Eye (tissue), 1 donor: ENCODE measurements around the gene RCL1.

Experiments used
- DNase-seq: peaks from one replicate; pipeline ENCODE4 v3.0.0-alpha.2; 2015

Gene RCL1

DNA sequence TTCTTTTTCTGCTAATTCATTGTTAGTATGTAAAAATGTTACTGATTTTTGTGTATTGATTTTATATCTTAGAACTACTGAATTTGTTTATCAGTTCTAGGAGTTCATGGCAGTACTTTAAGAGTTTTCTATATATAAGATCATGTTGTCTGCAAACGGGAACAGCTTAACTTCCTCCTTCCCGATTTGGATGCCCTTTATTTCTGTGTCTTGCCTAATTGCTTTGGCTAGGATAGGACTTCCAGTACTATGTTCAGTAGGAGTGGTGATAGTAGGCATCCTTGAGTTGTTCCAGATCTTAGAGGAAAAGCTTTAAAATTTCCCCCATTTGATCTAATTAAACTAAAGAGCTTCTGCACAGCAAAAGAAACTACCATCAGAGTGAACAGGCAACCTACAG lies 20.1 kb downstream of the RCL1 start:
- no peak for DNase-seq

DNA sequence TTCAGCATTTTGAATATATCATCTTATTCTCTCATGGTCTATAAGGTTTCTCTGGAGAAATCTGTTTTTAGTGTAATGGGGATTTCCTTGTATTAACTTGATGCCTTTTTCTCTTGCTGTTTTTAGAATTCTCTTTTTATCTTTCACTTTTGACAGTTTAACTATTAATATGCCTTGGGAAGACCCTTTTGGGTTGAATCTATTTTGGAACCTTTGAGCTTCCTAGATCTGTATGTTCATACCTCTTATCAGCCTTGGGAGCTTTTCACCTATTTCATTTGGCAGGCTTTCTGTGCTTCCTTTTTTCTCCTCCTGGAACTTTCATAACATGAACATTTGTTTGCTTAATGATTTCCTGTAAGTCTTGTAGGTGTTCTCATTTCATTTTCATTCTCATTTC lies 22.2 kb downstream of the RCL1 start:
- no peak for DNase-seq

DNA sequence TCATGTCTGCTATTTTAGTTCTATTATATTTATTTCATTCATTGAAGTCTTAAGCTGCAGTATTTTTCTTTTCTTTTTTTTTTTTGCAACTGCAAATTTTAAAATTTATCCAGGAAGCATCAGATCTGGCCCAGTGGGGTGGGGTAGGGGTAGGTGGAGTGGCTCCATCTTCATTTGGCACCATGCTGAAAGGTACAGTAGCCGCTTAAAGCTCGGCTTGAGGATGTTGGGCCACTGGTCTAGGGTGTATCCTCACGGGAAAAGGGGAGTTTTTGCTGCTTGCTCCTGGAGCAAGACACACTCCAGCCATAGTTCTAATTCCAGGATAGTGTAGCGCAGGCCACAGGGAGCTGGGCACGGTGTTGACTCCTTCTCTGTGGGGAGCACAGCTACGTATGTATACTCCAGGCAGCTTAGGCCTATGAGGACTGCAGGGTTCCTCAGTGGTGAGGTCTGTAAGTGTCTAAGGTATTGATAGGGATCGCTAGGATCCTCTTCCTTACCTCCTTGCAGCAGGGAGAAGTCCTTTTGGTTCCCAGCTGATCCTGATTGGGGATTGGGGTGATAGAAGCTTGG lies 22.7 kb downstream of the RCL1 start:
- no peak for DNase-seq

DNA sequence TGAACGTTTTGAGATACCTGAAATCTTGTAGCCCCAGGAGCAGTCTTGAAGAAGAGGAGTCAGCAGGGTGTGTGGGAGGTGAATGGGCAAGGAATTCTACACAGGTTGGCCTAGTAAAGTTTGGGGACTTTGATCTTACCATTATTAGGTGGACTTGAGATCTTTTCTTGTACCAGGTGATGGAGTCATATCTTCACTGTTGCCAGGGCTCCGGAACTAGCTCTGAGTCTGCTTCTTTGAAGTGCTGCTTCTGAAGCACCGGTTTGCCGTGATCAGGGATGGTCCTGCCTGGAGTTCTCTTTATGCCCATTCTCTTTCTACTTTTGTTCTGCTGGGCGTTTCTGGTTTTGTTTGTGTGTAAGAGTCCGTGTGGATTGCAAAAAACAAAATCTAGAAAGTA lies 27.4 kb downstream of the RCL1 start:
- no peak for DNase-seq

DNA sequence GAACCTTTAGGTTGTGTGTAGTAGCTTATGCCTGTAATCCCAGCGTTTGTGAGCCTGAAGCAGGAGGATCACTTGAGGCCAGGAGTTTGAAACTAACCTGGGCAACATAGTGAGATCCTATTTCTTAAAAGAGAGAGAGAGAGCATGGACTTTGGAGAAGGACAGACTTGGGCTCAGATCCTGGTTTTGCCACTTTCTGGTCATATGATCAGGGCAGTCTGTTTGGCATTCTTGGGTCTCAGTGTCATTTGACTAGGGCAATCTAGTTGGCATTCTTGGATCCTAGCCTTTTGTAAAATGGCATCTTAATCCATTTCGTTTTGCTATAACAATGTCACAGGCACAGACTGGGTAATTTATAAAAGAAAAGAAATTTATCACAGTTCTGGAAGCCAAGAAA lies 28.4 kb downstream of the RCL1 start:
- DNase-seq = no peak

DNA sequence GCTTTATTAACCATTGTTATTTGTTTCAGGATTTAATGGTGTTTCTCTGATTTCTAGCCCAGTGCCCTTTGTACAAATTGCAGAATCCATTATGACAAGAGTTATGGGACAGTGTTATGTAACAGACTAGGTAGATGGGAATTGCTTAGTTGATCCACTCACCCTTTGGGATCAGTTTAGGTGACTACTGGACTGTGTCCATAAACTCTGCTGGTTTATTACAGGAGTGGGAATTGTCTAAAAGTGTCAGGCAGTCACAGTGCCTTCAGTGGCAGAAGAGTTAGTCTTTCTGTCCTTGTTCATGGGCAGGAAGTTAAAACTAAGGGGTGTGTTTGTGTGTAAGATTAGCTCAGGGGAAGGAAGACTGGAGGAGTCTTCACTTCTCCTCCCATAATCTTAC lies 29.3 kb downstream of the RCL1 start:
- DNase-seq = no peak

DNA sequence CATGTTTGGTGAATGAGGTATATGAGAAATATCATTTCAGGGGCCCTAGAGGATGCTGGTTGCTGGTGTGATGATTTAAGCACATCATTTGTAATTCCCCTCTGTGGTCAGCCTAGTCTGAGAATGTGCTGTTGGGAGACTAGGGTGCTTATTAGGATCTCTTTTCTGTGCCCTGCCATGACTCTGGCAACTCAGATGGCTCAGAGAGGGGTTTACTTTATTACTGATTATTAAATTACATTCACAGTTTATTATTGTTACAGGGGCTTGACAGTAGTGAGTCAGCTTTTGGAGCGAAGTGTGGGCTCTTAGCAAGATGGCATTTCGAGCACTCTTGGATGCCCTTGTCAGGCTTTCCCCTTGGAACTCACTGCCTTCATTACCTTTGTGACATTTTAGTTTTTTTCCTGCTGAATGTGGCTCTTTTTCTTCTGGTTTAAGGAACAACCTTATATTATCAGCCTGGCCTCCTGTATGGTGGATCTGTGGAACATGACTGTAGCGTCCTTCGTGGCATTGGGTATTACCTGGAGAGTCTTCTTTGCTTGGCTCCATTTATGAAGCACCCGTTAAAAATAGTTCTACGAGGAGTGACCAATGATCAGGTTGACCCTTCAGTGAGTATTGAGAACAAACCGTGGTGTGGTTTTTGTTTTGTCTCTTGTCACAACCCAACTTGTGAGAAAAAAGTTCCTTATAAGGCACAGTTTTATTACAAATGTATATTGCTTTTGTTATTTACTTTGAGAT lies 33.8 kb downstream of the RCL1 start:
- DNase-seq = no peak

DNA sequence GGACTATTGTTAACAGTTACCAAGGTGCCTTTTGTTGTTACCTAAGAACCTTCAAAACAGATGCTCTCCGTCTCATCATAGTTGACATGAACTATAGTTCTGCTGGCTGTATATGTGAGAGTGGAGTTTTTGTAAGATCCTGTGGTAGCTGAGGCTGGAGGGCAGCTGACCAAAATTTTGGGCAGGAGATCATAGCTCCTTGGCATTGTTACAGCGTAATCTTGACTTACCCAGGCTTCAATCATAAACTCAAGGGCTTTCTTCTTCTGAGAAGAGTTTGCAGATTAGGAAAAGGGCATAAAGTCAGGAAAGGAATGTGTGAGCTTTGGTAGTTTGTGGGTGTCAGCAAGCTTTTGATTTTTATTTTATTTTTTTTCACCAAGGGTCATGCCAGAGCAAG lies 34.5 kb downstream of the RCL1 start:
- DNase-seq = no peak

DNA sequence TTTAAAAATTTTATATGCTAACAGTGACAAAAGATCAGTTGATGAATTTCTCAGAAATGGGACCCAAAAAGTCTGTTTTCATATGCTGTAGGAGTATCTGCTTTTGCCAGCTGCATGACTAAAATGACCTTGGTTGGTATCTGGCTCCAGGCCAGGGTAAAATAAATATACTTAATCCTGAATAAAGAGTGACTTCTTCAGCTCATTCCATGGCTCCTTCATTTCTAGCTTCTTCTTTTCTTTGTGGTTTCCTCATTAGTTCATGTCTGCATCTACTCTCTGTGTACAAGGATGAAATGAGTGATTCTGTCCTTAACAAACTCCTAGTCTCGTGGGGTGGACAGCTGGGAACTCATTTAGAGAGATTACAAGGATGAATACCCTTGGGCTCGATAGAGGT lies 36.0 kb downstream of the RCL1 start:
- peak; percentile 19 for DNase-seq

DNA sequence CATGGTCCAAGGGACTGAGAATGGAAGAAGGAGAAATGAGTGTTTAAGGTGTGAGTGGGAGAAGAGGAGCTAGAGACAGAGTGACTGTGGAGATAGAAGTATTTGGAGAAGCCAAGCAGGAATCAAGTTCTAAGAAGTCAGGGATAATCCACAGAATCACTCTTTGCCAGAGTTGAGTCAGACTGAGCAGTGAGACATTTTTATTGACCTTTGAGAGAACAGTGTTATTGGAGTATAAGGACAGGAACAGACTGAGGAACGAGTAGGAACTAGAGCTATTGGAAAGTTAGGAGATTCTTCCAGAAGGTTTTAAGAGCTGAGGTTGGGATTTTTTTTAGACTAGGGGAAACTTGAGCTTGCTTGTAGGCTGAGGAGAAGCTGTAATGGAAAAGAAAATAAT lies 37.2 kb downstream of the RCL1 start:
- no peak for DNase-seq

DNA sequence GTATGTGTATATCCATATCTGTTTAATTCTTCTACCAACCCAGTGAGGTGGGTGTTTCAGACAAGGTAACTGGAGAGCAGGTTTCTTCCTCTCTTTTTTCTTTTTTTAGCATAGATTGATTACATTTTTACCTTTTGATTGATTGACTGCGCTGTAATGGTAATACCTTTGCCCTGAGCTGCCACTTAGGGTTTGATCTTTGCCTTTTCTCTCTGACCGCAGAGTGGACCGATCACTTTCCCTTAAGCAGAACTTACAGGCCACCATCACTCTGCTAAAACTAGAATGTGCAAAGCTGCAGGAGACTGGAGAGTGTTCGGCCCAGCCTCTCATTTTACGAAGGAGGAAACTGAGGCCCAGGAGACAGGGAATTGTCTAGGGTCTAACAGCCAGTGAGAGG lies 38.0 kb downstream of the RCL1 start:
- DNase-seq = no peak

DNA sequence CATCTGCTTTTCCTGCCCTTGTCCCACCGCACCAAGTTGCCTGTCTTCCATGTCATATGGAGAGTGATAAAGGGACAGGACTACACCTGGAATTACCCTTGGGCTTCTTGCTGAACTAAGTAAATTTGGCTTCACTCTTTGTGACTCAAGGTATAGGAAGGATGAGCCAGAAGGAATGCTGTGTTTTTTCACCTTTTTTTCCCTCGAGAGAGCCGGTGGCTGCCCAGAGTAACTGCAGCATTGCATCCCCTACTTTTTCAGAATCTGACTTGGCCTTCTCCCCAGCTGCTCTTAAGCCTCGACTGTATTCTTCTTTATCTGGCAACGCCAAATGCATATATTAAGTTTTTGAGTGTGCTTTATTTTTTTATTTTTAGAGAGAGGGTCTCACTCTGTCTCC lies 38.4 kb downstream of the RCL1 start:
- no peak for DNase-seq

DNA sequence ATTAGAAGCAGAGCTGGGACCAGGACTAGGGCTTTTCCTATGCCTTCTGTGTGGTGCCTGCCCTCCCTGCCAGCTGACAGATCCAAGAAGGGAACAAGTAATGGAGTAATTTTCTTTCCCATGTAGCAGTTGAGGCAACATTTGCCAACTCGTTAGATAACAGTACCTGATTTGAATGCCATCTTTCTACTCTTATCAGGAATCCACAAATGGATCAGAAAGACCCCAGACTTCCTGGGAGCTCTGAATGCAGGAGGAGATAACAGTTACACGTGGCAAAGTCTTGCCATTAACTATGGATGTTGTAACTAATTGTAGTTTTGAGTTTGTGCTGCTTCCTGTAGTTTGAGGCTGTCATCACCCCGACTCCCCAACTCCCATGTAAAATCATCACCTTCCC lies 39.2 kb downstream of the RCL1 start:
- DNase-seq = no peak

DNA sequence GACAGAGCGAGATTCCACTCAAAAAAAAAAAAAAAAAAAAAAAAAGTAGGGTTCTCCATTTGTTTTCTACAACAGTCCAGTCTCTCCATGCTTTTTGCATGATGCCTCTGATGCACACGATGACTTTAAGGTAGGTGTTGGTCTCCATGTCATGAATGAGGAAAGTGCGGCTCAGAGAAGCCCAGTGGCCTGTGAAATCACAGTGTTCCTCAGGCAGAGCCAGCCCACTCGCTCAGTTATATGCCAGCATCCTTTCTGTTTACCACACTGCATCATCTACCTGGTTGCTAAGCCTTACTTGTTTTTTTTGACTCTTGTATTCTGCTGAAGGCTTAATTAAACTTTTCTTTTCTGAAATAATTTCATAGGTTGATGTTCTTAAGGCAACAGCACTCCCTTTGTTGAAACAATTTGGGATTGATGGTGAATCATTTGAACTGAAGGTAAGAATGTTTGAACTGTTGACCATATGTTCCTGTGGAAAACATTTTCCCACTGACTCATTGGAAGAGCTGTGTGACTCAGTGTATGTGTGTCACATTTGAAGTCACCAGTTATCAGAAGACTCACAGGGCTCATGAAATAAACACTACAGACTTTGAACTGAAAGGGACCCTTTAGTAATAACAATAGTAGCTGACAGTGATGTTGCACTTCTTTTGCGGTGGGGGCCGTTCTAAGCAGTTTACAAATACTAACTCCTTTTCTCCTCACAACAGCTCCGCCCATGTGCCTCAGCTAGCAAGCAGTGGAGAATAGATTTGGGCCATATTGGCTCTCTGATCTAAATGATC lies 40.2 kb downstream of the RCL1 start:
- DNase-seq = no peak

DNA sequence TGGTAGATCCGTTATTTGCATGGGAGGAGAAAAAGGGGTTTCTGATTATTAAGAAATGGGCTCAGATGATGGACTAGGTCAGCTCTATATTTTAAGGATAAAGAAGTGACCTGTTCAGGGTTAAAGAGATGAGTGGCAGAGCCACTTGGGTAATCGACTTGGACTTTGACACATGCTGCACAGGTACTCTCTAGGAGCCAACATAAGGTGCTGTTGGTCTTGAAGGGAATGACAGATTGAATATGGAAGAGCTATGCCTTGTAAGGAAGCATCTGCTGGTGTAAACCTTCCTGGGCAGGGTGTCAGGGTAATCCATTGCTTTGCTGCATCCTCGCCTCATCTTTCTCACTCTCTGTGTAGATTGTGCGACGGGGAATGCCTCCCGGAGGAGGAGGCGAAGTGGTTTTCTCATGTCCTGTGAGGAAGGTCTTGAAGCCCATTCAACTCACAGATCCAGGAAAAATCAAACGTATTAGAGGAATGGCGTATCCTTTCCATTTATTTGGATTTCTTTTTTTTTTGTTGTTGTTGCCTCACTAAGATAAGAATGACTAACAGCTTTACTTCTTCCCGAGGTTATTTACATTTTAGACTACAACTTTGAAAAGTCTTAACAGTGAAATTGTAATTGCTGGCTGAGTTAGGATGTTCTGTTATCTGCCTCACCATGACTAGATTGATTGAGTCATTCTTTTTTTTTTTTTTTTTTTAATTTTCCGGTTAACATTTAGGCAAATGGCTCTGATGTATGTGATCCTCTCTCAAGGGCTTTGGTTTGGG lies 41.2 kb downstream of the RCL1 start:
- no peak for DNase-seq

DNA sequence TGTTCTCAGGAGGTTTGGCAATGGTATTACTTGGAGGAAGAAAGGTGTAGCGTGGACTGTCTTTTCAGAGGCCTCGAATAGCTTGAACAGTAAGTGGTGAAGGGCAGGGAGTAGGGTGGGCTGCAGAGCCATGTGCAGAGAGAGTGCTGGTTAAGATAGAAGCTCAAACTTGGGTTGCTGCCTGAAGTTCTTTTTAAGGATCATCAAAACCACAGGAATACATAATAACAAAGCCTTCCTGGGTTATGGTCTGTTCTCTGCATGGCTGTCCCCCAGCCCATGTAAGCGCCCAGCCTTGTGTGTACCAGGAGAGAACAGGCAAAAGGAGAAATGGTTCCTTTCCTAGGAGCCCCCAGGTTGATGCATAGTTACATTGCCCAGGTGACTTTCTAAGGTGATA lies 43.9 kb downstream of the RCL1 start:
- DNase-seq = no peak

DNA sequence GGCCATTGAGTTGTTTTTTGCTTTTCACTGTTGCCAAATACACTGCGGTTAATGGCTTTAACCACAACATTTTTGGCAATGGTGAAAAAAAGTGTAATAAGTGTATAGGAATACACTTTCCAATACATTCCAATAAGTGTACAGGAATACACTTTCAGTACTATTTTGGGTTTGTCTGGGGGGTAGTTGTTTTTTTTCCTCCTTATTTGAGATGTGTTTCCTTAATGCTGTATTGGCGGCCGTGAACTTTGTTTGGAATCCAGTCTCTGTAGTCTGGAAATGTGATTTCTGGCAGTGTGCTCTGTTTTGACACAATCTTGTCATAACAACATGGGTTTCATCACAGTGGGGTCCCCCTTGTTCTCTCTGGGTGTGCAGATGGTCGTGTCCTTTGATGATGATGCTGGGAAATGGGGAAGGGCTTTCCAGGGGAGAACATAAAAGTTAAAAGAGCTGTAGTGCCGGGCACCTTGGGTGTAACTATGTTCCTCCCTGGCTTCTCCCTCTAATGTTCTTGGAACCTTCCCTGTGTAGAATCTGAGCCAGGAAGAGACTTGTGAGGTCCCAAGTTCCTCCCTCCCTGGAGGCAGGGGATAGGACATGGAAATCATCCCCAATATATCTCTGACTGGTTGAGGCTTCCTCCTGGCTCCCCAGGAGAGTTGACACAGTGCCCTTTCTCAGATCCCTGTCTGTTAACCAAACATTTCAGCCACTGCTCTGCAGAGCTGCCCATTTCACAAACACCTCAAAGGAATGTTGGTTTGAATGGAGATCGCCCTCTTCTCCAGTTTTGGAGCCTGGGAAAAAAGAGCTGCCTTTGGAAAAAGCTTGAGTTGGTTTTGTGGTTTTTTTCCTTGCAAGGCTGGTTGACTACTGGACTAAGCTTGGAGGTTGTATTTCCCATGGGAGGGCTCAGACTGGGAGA lies 44.8 kb downstream of the RCL1 start:
- no peak for DNase-seq

DNA sequence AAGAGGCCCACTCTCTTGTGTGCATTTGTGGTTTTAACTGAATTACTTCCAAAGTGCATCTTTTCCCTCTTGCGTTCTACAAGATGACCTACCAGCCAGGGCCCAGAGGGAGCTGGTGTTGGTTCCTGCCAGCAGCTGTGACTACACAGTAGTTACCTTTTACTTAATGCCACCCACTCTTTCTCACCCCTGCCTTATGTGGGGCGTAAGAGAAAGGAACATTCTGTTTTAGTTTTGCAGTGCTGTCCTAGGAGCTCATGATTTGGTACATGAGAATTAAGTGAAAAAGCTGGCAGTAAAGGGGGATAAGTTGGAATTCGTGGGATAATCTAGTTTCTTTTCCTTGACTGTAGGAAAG lies 45.4 kb downstream of the RCL1 start:
- no peak for DNase-seq

DNA sequence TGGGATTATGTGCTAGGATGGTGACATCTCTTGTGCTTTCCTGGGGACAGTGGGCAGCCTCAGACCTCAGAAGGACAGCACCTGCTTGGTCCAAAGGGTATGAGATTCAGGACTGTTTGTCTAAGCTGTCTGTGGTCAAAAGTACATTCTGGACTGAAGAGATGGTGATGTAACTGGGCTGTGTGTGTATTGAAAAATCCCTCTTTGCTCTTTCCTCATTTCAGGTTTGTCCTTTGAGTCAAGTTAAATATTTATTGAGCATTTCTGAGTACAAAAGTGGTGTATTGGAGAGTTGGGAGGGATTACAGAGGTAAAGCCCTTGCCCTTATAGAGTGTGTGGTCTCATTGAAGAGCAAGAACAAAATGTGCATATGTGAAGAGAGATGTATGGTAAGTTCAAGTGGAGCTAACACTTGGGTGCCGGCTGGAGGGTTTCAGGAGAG lies 46.7 kb downstream of the RCL1 start:
- DNase-seq = no peak

DNA sequence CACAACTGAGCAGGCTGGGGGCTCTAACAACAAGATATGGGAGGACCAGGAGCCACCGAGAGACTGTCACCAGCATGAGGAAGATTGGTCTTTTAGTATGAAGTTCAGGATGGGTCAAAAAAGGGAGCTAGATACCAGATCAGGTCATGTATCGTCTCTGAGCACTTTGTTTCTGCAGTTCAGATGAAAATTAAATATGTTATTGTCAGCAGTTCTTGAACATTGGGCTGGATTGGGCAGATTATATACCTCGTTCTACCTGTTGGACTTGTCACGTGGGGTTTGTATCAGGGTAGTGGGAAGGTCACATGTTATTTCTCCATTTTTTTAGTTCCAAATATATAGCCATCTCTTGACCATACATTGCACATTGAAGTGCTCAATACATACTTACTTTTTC lies 47.3 kb downstream of the RCL1 start:
- DNase-seq = no peak

DNA sequence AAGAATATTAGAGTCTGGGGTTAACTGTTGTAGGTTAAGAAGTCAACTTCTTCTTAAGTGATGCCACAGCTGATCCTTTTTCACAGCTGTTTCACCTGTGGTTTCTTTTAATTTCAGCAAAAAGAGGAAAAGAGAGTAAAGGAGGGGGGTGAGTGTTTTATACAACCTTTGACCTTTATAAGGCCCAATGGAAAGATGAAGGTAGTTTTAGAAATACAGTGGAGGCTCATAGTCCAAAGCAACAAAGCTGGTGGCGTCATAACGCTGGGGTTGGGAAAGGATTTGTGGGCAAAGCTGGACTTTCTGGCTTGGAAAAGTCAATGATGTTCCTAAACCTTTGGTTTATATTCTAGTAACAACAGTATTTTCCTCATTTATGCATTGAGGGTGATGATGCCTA lies 49.5 kb downstream of the RCL1 start:
- DNase-seq = no peak

DNA sequence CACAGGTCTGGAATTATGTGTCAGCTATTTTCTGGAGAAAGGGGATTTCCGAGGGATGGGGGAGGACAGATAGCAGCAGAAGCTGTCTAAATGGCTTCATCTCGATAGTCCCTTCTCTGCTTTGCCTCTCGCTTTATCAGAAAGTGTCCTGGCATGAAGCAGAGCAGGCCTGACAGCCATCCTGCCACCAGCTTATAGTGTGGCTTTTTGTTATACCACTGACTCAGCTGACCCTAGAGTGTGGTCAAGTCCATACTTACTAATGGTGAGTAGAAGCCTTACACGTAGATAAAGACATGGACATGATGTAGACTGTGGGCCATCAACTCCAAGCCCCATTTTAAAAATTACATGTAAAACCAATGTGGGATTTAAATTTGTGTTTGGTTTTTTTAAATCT lies 50.0 kb downstream of the RCL1 start:
- no peak for DNase-seq
